RCC 7860 (cell line): ENCODE results near the gene CEP170B.
"Not testable (repeated sequence)": the region's sequence is repeated elsewhere in the genome, so short reads cannot be mapped to it uniquely, and the experiment has no call there.

Experiments used
- DNase-seq: peaks from one replicate; pipeline ENCODE4 v3.0.0-alpha.2; 2015; ENCODE audit warnings: low spot score
- FAIRE-seq: peaks from 2 replicates; lab custom pipeline; 2012; peaks lifted over from hg19 to GRCh38; lab: Jason Lieb, UNC

Gene CEP170B

DNA sequence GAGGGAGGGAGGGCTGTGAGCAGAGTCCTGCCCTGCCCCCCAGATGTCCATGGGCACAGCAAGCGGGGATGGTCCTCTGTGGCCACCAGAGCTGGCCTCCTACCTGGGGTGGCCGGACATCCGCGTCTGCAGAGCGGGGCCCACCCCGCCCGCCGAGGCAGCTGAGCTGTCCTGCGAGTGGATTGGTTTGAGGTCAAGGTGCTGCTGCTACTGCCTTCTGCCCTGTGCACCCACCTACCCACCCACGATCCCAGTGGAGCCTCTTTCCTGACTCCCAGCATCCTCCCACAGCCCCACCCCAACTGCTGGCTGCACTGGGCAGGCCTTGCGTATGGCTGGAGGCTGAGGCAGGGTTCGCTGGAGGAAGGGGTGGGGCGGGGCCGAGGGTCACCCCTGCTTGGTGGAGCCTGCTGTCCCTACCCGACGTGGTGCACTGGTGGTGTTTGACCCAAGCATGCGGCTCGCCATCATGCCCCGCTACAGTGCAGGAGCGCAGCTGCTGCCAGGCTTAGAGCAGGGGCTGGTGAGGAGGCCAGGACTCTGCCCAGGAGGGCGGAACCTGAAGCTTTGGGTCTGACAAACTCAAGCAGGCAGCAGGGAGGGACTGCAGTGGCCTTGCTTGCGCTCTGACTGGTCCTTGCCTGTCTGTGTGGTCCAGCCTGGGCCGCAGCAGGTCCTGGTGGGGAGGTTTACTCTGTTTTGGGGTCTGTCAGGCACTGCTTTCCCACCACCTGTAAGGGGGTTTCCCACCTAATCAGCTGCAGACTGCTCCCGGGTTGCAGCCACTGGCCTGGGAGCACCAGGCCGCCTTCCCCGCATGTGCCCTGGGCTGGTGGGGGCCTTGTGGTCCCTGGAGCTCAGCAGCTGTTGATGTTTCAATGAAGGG is 23.7 kb downstream of the CEP170B start:
- DNase-seq (no peak), FAIRE-seq (no peak)

DNA sequence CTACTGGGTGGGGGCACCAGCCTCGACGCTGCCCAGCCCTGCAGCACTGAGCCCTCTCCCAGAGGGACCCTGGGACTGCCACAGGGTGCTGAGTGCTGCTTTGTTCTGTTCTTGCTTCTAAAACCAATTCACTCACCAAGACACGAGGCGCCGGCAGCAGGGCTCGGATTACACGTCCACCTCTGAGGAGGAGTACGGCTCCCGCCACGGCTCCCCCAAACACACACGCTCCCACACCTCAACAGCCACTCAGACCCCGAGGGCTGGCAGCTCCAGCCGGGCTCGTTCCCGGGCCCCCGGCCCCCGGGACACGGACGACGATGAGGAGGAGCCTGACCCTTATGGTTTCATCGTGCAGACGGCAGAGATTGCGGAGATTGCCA is 24.3 kb downstream of the CEP170B start:
- DNase-seq = no peak
- FAIRE-seq = no peak

DNA sequence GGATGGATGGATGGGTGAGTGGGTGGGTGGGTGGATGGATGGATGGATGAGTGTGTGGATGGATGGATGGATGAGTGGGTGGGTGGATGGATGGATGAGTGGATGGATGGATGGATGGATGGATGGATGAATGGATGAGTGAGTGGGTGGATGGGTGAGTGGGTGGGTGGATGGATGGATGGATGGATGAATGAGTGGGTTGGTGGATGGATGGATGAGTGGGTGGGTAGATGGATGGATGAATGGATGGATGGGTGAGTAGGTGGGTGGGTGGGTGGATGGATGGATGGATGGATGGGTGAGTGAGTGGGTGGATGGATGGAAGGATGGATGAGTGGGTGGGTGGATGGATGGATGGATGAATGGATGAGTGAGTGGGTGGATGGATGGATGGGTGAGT is 25.2 kb downstream of the CEP170B start:
- not testable (repeated sequence) for DNase-seq, FAIRE-seq

DNA sequence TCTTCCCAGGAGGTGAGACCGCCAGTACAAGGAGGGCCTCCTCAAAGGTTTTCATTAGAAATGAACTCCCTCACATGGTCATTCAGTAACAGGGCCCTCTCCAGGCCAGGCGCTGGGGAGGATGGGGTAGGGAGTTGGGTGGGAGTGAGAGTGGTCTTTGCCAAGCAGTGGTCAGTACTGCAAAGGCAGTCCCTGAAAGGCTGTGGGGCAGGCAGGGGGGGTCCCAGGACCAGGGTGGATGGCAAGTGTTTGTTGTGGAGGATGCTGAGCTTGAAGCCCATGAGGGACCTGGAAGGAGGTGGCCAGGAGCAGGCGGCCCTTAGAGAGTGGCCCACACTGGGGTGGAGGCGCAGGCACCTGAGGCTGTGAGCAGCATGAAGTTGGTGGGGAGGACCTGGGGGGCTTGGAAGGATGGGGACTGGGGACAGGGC is 26.1 kb downstream of the CEP170B start:
- FAIRE-seq = no peak

DNA sequence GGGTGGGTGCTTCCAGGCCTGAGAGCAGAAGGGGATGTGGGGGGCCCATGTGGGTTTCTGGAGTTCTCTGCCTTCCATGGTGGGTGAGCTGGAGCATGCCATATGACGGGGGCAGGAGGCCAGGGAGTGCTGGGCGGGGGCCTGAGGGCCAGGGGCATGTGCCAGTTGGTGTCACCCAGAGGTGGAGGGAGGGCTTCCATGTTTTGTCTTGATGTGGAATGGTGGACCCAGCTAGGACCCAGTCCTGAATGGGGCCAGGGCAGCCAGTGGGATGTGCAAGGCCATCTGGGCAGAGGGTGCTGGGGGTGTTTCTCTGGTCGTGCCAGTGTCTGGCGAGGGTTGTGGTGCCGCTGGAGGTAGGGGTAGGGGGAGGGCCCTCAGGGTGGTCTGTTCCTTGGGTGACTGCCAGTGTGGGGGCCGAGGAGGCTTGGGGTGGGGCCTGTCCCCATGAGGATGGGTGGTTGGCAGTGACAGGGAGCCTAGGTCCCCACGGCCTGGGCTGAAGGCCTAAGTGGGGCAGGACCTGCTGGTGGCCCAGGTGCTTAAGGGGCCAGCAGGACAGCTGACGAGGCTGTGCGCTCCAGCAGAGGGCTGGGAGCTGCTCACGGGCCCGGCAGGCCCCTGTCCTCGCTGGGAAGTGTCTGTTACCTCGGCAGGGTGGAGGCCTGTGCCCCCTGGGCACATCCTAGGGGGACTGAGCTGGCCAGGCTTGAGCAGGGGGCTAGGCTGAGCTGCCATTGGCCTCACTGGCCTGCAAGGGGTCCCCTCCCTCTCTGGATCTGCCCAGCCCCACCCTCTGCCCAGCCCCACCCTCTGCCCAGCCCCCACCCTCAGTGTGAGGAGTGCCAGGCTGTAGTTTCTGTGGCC is 26.8 kb downstream of the CEP170B start:
- DNase-seq = no peak
- no peak for FAIRE-seq

More for the DNA sequence above, 26.1 kb downstream of the CEP170B start:
- DNase-seq = no peak

DNA sequence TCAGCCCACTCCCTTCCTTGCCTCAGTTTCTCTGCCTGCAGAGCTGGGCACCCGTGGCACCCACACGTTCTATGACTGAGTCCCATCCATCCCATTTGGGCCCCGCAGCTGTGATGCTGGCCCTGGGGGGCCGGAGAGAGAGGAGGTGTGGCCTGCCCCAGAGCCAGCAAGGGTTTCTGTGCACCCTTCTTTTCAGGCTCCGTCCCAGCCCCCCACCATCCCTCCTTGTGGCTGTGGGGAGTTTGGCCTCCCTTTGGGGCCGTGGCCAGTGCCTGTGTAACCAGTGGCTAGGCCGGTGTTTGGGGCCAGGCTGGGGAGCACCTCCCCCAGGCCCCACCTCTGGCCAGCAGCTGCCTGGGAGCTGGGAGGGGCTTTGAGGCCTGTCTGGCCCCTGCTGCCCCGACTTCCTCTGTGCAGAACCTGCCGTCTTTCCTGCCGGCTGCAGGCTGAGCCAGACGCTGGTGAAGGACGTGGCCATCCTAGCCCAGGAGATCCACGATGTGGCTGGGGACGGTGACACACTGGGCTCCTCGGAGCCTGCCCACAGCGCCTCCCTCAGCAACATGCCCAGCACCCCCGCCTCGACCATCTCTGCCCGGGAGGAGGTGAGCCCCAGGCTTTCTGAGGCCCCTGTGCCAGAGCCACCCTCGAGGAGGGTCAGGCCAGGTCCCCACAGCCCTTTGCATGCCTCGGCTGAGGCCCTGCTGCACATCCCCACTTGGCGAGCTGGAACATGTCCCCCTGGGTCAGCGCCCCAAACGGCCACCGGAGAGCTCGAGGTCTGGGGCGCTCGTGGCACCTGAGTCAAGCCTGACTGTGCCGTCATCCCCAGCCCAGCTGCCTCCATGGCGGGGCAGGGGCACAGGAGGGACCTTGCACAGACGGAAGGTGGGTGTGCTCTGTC is 27.7 kb downstream of the CEP170B start:
- DNase-seq = no peak
- no peak for FAIRE-seq

DNA sequence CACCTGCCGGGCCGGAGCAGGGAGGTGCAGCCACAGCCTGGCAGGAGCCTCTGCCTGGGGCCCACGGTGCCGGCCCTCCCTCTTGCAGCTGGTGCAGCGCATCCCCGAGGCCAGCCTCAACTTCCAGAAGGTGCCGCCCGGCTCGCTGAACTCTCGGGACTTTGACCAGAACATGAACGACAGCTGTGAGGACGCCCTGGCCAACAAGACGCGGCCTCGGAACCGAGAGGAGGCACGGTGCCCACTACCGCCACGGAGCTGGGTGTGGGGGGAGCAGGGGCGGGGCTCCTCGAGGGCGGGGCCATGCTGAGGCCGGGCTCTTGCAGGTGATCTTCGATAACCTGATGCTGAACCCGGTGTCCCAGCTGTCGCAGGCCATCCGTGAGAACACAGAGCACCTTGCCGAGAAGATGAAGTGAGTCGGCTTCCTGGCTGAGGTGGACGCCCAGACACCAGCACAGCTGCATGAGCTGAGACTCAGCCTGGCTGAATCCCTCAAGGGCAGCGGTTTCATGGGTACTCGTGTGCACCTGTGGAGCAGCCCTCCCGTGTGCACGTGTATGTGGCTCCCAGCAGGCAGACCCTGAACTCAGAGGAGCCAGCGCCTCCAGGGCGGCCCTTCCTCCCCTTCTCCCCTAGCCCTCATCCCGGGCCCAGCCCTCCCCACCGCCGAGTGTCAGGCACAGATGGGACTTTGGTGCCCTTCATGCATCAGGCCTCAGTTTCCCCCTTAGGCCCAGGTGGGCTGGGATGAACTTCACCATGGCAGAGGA is 28.6 kb downstream of the CEP170B start:
- DNase-seq (no peak), FAIRE-seq (no peak)

DNA sequence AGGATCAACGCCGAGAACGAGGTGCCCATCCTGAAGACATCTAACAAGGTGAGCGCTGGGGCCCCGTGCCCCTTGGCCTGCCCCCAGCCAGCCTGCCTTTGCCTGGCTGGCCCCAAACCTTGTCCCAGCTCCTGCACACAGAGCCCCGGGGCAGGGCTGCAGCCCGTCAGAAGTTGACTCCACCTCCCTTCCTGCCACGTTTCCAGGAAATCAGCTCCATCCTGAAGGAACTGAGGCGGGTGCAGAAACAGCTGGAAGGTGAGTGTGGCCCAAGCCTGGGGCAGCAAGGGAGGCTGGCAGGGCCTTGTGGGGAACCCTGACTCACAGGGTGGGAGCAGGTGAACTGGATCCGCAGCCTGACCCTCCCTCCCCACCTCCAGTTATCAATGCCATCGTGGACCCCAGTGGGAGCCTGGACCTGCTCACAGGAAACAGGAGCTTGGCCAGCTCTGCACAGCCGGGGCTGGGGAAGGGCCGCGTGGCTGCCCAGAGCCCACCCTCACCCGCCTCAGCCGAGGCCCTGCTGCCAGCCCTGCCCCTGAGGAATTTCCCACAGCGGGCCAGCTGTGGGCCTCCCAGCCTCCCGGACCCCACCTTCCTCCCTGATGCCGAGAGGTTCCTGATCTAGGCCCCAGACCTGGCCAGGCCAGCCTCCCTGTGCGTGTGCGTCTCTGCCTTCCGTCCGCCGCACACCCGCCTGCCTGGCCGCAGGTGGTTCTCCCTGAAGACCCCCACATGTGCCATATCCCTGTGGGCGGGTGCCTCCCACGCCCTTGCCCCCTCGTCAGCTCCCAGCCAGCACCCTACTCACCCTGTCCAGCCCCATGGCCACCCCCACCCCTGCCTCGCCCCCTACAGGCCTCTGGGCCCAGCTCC is 29.5 kb downstream of the CEP170B start:
- DNase-seq = no peak
- FAIRE-seq = no peak

DNA sequence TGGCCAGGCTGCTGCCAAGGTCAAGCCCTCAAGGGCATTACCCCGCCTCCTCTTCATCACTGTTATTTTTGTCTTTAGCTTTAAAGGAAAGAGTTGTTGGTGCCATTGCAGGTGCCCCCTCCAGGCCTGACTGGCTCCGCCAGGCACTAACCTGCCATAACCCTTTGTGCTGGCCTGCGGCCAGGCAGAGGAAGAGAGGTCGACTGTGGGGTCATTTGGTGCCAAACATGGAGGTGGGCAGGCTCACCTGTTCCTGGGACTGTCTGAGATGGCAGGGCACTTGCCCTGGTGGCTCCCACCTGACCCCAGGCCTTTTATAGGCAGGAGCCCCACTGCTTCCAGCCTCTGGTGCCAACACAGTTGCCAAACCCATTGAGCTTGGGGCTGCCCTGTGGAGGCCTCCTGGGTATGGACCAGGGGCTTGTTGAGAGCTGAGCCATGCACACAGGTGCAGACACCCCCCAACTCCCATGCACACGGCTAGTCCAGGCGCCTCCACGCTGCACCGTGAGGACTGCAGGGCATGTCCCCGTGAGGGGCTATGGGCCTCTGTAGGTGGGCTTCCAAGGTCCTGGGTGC is 30.2 kb downstream of the CEP170B start:
- DNase-seq (no peak), FAIRE-seq (no peak)

DNA sequence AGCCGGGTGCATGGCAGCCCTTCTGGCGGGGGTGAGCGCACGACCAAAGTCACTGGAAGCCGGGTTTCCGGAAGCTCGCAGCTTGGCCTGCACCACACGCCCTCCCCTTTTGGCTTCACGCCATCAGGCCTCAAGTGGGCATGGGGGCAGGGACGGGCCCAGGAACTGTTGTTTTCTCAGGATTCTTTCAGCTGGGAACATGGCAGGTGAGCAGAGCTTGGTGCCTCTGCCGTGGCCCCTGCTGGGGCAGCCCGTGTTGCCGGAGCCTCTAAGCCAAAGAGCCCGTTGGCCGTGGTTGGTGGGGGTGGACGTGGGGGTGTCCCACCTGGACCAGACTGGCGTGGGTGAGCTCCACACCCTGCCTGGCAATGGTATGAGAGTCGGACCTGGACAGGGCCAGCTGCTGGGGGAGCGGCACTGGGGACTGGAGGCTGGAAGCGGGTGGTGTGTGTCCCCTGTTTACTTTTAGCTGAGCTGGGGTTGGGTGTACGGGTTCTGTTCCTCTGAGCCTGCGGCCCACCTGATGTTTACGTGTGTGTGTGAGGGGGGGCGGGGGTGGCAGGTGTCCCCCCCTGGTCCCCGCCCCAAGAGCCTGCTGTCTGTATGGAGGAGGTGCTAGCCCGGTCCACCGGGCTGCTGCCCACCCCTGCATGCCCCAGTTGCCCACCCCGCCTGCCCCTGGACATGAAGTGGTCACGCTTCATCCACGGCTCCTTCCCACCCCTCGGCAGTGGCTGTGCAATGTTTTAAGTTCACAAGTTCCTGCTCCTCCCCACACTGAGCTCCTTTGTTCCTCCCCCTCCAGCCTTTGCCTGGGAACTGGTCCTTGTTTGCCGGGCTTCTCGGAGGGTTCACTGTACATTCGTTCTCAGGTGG is 31.0 kb downstream of the CEP170B start:
- DNase-seq = no peak
- FAIRE-seq = no peak

DNA sequence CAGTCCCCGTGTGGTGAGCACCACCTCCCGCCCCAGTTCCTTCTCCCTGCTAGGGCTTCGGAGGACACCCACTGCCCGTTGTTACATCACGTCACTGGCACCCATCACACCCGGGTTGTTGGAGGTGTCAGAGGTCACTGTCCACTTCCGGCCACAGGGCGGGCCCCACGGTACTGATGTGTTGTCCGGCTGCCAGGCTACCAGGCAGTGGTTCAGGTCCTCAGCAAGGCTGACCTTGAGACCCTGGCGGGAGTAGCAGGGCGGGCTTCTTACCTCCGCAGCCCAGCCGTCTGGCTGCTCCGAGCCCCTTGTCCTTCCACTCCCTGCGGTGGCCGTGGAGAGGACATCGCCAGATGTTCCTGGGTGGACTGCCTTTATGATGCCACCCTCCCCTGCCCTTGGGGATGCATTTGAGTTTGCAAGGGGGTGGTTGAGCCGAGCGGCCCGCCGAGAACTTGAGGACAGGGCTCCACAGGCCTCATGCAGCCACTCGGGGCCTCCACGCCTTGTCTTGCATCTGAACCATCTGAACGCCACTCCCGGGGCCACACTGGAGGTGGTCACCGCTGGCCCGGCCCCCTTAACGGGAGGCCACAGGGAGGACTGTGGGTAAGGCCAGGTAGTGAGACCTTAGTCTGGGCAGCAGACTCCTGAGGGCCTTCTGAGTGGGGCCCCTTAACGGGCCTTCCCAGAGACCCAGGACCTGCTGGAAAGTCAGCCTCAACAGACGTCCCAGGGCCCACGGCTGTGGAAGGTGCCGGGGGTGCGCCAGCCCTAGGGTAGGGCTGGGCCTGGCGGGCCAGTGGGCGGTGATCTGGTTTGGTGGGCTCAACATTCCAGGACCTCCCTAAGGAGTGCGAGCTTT is 32.5 kb downstream of the CEP170B start:
- DNase-seq = no peak
- no peak for FAIRE-seq

DNA sequence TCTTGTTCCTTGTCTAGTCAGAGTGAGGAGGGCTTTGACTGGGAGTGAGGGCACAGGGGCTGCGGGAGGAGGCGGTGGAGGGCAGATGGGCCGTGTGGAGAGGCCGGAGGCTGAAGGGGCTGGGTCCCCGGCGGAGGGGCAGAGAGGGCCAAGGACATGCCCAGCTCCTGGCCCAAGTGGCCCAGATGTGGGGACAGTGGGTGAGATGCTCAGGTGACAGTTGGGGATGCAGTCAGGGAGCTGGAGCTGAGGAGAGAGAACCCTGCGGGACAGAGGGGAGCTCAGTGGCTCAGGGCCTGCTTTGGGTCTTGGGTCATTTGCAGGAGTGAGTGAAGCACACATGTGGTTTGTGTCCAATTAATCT is 33.1 kb downstream of the CEP170B start:
- DNase-seq = no peak
- no peak for FAIRE-seq

DNA sequence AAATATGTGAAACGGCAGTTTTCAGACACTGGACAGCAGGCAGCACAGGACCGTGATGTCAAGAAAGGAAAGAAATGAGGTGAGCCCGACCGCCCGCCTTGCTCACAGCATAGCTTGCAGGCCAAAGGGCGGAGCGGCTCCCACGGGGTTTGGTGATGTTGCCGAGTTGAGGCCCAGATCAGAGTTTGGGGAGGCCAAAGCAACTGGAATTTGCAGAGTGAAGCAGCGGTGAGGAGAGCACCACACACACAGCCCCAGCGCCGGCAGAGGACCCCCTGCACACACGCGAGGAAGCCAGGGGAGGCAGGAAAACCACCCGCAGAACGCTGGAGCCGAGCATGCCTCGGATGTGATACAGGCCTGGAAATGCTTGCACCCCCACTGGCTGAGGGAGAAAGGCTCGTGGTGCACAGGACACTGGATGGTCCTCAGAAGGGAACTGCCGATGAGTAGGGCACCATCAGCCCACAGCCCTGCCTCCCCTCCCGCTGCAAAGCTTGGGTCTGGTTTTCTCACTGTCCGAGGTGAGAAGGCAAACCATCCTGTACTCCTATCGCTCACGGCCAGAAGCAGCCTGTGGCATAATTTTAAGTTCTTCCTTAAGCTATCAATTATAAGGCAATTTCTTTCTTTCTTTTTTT is 33.9 kb downstream of the CEP170B start:
- DNase-seq = no peak
- no peak for FAIRE-seq

DNA sequence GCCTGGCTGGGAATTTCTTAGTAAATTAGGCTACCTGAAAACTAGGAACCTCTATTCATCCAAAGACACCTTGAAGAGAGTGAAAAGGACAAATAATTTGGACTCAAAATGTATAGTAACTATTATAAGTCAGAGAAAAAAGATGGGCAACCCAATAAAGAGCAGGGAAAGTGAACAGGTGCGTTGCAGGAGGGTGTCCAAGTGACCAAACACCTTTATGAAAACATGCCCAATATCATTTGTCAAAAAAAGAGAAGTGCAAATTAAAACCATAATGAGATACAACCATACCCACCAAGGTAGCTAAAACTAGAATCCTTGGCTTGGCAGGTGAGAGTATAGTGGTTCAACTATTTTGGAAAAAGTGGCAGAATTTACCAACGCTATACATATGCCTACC is 34.7 kb downstream of the CEP170B start:
- no peak for DNase-seq
- FAIRE-seq = no peak

DNA sequence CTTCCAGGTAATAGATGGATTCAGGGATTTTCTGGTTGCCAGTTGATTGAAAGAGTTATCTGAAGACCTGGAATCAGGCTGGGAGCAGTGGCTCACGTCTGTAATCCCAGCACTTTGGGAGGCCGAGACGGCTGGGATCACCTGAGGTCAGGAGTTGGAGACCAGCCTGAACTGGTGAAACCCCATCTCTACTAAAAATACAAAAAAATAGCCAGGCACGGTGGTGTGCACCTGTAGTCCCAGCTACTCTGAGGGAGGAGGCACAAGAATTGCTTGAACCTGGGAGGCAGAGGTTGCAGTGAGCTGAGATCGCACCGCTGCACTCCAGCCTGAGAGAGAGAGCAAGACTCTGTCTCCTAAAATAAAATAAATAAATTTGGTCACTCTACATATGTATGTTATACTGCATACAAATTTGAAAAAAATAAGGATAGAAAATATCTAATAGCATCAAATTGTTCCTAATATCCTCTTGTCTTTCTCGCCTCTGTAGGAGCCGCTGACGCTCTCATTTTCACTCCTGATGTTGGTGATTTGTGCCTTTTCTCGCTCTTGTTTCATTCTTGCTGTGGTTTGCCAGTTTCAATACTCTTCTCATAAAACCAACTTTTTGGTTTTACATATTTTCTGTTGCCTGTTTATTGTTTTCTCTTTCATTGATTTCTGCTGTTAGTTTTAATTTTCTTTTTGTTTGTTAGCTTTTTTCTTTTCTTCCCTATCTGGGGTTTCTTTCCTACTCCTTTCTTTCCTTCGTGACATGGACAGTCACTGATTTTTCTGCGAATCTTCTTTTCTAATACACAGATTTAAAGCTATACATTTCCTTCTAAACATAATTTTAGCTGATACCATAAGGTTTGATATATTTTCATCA is 35.8 kb downstream of the CEP170B start:
- FAIRE-seq = no peak
- no peak for DNase-seq

DNA sequence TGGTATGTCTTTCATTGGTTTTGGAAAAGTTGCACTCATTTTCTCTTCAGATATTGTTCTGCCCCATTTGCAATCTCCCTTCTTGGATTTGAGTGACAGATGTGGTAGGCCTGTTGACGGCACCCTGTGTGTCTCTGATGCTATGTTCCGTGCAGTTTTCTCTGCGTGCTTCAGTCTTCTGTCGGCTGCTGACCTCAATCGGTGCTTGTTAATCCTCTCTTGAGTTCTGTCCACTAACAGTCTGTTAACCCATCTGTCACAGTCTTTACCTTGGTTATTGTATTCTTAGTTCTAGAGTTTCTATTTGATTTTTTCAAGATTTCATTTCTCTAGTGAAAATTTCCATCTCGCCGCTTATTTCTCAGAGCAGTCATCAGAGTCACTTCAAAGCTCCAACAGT is 38.9 kb downstream of the CEP170B start:
- FAIRE-seq (no peak), DNase-seq (no peak)
